Endothelial cell of umbilical vein (primary cell): ENCODE results near the gene TSACC. TPM values are rescaled to one million over a fixed set of nuclear protein-coding genes. Genes with fewer than 3 reads are reported as not detected.
A peak's percentile ranks its signal among the peaks of the same experiment; 100 is the strongest.

Experiments
- BruUV-seq: library from RNA; stranded (reverse); fragments of 400-500 nt; replicated peaks from 2 replicates; lab custom pipeline; 2021; lab: Mats Ljungman, UMichigan
- CTCF ChIA-PET: fragments of 300-600, 350-600 bp; sonication (Branson Sonifier 250); formaldehyde crosslinking; loops from one replicate; lab custom pipeline; 2021; ENCODE audit warnings: antibody characterized with exemption, inconsistent platforms; lab: Charles Lee
- POLR2A ChIA-PET: fragments of 300-600, 350-600 bp; sonication (Branson Sonifier 250); formaldehyde crosslinking; loops from one replicate; lab custom pipeline; 2021; ENCODE audit warnings: antibody characterized with exemption, inconsistent platforms; lab: Charles Lee
- DNase-seq: peaks from one replicate; pipeline ENCODE4 v3.0.0-alpha.2; 2011; ENCODE audit warnings: low read depth, low spot score
- FAIRE-seq: peaks from 2 replicates; lab custom pipeline; 2011; peaks lifted over from hg19 to GRCh38; lab: Jason Lieb, UNC
- H2AFZ ChIP-seq: 2 replicates; pipeline ENCODE4 v1.6.0; 2012; ENCODE audit warnings: low read depth, low read length, control low read depth, inconsistent platforms
- H3K27ac ChIP-seq: 2 replicates; pipeline ENCODE4 v1.5.1; 2011; ENCODE audit warnings: low read depth, mild to moderate bottlenecking, control low read depth, low read length, moderate library complexity; ENCODE audit not compliant: insufficient read depth
- H3K27me3 ChIP-seq, 2 experiments: 2 replicates each; pipeline versions ENCODE4 v1.6.0 to v1.6.1; 2011; ENCODE audit warnings: low read length in 2 of 2, mixed read lengths in 1 of 2; ENCODE audit not compliant: control insufficient read depth in 2 of 2, insufficient read depth in 2 of 2
- H3K36me3 ChIP-seq, 2 experiments: 2 replicates in 1 of 2; 3 replicates in 1 of 2; pipeline ENCODE4 v1.5.1; 2011; ENCODE audit warnings: low read length in 2 of 2, mild to moderate bottlenecking in 1 of 2, moderate library complexity in 1 of 2; ENCODE audit not compliant: control insufficient read depth in 2 of 2, insufficient read depth in 2 of 2; ENCODE audit errors: extremely low read depth in 1 of 2
- H3K4me1 ChIP-seq: 3 replicates; pipeline ENCODE4 v1.5.1; 2011; ENCODE audit warnings: mild to moderate bottlenecking, low read length; ENCODE audit not compliant: control insufficient read depth, insufficient read depth; ENCODE audit errors: extremely low read depth
- H3K4me2 ChIP-seq: 2 replicates; pipeline ENCODE4 v1.6.1; 2011; ENCODE audit warnings: low read length, control low read depth, mixed read lengths; ENCODE audit not compliant: insufficient read depth
- H3K4me3 ChIP-seq, 3 experiments: fragments of 200-600 bp in 1 of 3; sonication (generic), shearing (Covaris generic) in 1 of 3; replicated peaks in 1 of 3; 2 replicates each; pipeline ENCODE4 v1.5.1; 2011 to 2016; ENCODE audit warnings: control low read depth in 3 of 3, low read length in 3 of 3, mild to moderate bottlenecking in 2 of 3, inconsistent platforms in 1 of 3, low read depth in 1 of 3, moderate library complexity in 1 of 3; ENCODE audit not compliant: insufficient read depth in 1 of 3
- H3K79me2 ChIP-seq: 2 replicates; pipeline ENCODE4 v1.6.0; 2012; ENCODE audit warnings: low read length, inconsistent platforms; ENCODE audit not compliant: control insufficient read depth, insufficient read depth
- H3K9ac ChIP-seq: replicated peaks from 2 replicates; pipeline ENCODE3; 2011; ENCODE audit warnings: low read length, control low read depth; ENCODE audit not compliant: insufficient read depth; ENCODE audit errors: extremely low read depth
- H3K9me1 ChIP-seq: replicated peaks from 3 replicates; pipeline ENCODE4 v1.6.0; 2011; ENCODE audit warnings: mild to moderate bottlenecking, low read length; ENCODE audit not compliant: control insufficient read depth, insufficient read depth; ENCODE audit errors: extremely low read depth
- H3K9me3 ChIP-seq: replicated peaks from 2 replicates; pipeline ENCODE4 v1.5.1; 2012; ENCODE audit warnings: low read length, inconsistent platforms; ENCODE audit not compliant: control insufficient read depth, insufficient read depth
- H4K20me1 ChIP-seq: replicated peaks from 2 replicates; pipeline ENCODE3; 2011; ENCODE audit warnings: mild to moderate bottlenecking, low read length; ENCODE audit not compliant: control insufficient read depth, insufficient read depth; ENCODE audit errors: extremely low read depth
- CTCF ChIP-seq, 2 donors: IDR thresholded peaks; 1 replicate in 1 of 2; 2 replicates in 1 of 2; pipeline ENCODE4 v1.5.1; 2011; ENCODE audit warnings: low read length in 2 of 2, mild to moderate bottlenecking in 2 of 2, moderate library complexity in 2 of 2, control low read depth in 1 of 2, inconsistent platforms in 1 of 2, low read depth in 1 of 2; ENCODE audit not compliant: insufficient read depth in 1 of 2; ENCODE audit errors: extremely low read depth in 1 of 2
- FOS ChIP-seq: IDR thresholded peaks from 2 replicates; pipeline ENCODE4 v1.6.1; 2011; ENCODE audit warnings: mild to moderate bottlenecking, low read length, moderate library complexity, borderline replicate concordance; ENCODE audit not compliant: insufficient read depth
- GATA2 ChIP-seq: IDR thresholded peaks from 2 replicates; pipeline ENCODE4 v1.7.0; 2011; ENCODE audit warnings: low read depth, mild to moderate bottlenecking, moderate library complexity, mixed read lengths, low read length; ENCODE audit not compliant: insufficient read length, insufficient read depth
- MAX ChIP-seq: IDR thresholded peaks from 2 replicates; pipeline ENCODE4 v1.6.1; 2011; ENCODE audit not compliant: insufficient read depth, insufficient read length
- MYC ChIP-seq: IDR thresholded peaks from one replicate; pipeline ENCODE4 v1.6.1; 2011; ENCODE audit warnings: mild to moderate bottlenecking, low read depth, low read length
- POLR2A ChIP-seq: IDR thresholded peaks from 2 replicates; pipeline ENCODE4 v1.6.1; 2012; ENCODE audit warnings: low read depth, mild to moderate bottlenecking, control low read depth, low read length
- dilution Hi-C: fragments of 300-500 bp; cut with MboI; formaldehyde crosslinking; loops from one replicate; pipeline ENCODE4 v1.15.0; 2019; ENCODE audit warnings: low sequenced_read_pairs; ENCODE audit not compliant: extremely low pct_ligation_motif_present
- intact Hi-C: fragments of 100-400 bp; cut with micrococcal nuclease; formaldehyde crosslinking; loops from one replicate; pipeline ENCODE4 v1.10.0; 2022
- polyA plus RNA-seq, 4 experiments: library from polyadenylated mRNA; depleted of rRNA in 3 of 4; stranded (reverse) in 3 of 4; unstranded in 1 of 4; fragments of >200 nt; gene quantifications; 2 replicates each; pipeline versions ENCODE4 v1.2.1 to v1.2.3, GENCODE V29; 2011 to 2012; ENCODE audit warnings: missing spikeins in 1 of 4
- total RNA-seq: library from RNA; stranded (reverse); gene quantifications from 2 replicates; pipeline ENCODE4 v1.2.3, GENCODE V29; 2021

Gene TSACC
- total and polyA plus RNA-seq, 2 donors (not counting 3 experiments of a cell fraction or from before 2014, with no cell fraction given): 0.69 to 0.94 TPM

- DNase-seq (peak; percentile 20), FAIRE-seq (no peak)
- no peak overlapping the region for H3K27ac ChIP-seq
- TF ChIP-seq FOS: no peak
- no peak for TF ChIP-seq MAX
- no peak for TF ChIP-seq MYC
- TF ChIP-seq POLR2A: no peak
- TF ChIP-seq CTCF (IDR thresholded peaks at IDR 0.05; ENCODE audit: extremely low read depth in 1 of 2, insufficient read depth in 1 of 2, low read depth in 1 of 2, low read length in 2 of 2): peak in 1 of 2 donors; percentile 18
- TF ChIP-seq GATA2: no peak
- H3K4me3 ChIP-seq: no peak overlapping the region
- H3K79me2 ChIP-seq: no peaks in the 10 kb centered on the region
- no peaks in the 10 kb centered on the region for H3K4me1 ChIP-seq
- H3K27me3 ChIP-seq: peaks cover 14 to 19% of the 10 kb centered on the region in 2 experiments
- H3K9me1 ChIP-seq: no peaks in the 10 kb centered on the region
- H2AFZ ChIP-seq: no peak overlapping the region
- H3K36me3 ChIP-seq: no peaks in the 10 kb centered on the region
- ChIA-PET POLR2A (no interaction called here), CTCF (interaction anchor here (1.0 to 10.2 kb wide), 11 partner anchors 10 to 86 kb away, joined by 3 to 96 read pairs (median 4); partner anchors contain the start of genes CCT3 and TSACC)
- intact Hi-C loops: no loop called here
- dilution Hi-C loops: no loop called here
- no peak overlapping the region for H3K9ac ChIP-seq
- no peaks in the 10 kb centered on the region for H4K20me1 ChIP-seq
- H3K9me3 ChIP-seq: no peaks in the 10 kb centered on the region
- no peak overlapping the region for H3K4me2 ChIP-seq
- BruUV-seq: no TSS peak
Observed at GRCh38 chr1:156359973-156360372, 21.6 kb downstream of the TSACC start.
